Stimulated activated CD4-positive, alpha-beta T cell treated with anti-CD3 and anti-CD28 coated beads, TNF-alpha, amount 100 ng/mL, for 48 hours (primary cell): ENCODE data around the gene WNT10A.

Source experiments
- DNase-seq, 3 donors: peaks; one replicate each; pipeline ENCODE4 v3.0.0-alpha.2; 2020; ENCODE audit warnings: low read depth in 3 of 3

WNT10A gene

DNA sequence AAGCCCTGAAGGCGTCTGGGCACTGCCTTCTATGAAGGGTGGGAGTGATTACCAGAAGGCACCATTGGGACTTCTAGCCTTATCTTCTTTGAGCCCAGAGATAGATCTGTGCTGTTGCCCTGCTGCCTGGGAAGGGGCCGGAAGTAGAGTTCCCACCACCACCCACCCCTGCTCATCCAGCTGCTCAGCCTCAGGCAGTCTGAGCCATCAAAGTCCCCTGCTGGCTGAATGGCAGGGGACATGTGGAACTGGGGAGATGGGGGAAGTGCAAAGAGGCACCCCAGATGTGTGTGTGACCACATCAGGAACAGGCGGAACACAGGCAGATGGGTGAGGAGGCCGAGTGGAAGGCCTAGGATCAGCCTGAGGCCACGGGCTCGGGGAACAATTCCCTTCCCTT is 3.3 kb upstream of the WNT10A start:
- DNase-seq: no peak

DNA sequence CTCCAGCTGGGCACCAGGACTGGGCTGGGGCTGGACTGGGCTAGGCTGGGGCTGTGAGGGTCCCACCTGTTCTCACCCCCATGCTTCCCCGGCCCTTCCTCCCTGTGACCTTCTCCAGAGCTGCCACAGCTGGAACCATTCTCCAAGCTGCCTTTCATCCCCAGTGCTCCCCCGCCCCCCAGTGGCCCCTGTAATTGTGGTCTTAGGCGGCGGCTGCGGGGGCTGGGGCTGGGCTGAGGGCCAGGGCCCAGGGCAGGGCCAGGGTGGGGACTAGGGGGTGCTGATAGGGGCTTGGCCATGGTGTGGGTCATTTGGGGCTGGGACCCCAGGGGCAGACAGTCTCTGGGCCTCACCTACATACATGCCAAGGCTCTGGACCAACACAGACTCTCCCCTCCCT is 2.8 kb upstream of the WNT10A start:
- DNase-seq: no peak

DNA sequence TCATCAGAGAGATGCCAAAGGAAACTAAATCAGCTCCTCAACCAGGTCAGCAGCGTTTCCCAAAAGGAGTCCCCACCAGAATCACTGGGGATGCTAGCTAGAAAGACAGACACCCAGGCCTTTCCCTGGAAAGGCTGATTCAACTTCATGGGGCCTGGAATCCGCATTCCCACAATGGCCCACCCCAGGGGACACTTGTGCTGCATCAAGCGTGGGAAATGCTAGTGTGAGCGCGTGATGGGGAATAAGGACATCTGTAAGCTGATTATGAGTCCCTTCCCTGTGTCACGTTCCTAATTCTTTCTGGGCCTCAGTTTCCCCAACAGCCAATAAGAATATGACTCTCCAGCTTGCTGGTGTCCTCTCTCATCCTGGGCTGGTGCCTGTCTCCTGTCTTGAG is 2.2 kb upstream of the WNT10A start:
- DNase-seq: no peak

DNA sequence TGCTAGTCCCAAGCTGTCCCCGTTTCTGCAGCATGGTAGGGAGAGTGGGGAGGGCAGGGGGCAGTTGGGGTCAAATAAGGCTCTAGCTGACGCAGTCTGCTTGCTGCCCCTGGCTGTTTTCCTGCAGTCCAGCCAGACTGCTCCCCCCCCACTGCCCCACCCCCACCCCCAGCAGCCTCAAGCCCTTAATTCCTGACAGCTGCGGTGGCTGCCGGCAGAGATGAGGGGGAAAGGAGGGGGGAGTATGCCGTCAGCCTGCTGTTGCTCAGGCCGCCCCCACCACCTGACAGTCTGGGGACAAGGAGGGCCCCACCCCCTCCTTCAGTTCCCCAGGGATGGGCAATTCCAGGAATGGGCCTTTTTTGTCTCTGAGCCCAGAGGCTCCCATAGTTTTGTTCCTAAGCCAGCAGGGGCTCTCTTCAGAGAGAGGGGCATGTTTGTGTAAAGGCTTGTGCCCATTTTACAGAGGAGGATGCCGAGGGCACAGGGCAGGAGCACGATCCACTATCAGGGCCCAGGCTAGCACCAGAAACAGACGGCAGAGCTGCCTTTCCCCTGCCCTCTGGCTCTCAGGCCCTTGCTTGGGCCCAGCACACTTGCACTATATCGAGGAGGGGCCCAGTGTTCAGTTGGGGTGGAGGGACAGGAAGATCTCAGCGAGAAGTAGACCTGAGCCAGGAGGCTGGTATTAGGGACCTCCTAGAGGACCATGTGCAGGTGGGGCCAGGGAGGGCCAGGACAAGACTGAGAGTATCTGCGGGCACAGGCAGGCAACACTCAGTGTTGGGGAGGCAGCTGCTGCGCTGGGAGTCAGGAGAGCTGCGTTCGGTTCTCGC is 1.5 kb upstream of the WNT10A start:
- no peak for DNase-seq

DNA sequence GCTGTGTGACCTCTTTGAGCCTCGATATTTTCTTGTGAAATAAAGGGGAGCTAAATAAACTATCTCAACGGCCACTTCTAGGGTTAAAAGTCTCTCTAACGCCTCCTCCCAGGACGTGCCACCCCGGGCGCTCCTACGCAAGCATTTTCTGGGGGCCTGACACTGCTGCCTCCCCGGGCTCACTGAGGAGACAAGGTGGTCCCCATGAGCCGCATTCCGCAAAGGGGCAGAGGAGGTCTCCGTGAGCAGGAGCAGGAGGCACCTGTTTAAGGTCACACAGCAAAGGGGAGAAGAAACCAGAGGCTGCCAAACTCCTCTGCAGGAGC is 913 bp upstream of the WNT10A start:
- DNase-seq: no peak

DNA sequence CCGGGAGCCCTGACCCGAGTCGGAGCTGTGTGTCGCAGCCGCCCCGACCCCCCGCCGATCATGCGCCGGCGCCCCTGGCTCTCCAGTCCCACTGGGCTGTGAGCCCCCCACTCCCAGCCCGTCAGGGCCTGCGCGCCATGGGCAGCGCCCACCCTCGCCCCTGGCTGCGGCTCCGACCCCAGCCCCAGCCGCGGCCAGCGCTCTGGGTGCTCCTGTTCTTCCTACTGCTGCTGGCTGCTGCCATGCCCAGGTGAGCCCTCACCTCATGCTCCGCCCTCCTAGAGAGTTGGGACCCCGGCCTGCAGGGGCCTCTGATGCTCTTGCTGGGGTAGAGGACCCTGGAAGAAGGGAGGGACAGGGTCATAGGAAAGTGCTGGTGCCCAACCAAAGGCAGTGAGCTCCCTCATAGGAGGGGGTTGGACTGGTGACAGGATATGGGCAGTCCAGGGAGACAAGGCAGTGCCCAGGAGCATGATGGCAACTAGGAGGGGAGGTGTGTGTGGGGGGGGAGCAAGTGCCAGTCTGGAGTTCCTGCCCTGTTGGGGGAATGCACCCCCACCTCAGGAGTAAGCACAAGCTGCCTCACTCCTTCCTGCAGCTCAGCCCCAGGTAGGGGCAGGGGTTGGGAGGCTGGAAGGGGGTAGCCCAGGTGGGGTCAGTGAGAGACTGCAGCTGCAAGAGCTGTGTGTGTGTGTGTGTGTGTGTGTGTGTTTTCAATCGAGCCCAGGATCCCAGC is 375 bp downstream of the WNT10A start:
- no peak for DNase-seq

DNA sequence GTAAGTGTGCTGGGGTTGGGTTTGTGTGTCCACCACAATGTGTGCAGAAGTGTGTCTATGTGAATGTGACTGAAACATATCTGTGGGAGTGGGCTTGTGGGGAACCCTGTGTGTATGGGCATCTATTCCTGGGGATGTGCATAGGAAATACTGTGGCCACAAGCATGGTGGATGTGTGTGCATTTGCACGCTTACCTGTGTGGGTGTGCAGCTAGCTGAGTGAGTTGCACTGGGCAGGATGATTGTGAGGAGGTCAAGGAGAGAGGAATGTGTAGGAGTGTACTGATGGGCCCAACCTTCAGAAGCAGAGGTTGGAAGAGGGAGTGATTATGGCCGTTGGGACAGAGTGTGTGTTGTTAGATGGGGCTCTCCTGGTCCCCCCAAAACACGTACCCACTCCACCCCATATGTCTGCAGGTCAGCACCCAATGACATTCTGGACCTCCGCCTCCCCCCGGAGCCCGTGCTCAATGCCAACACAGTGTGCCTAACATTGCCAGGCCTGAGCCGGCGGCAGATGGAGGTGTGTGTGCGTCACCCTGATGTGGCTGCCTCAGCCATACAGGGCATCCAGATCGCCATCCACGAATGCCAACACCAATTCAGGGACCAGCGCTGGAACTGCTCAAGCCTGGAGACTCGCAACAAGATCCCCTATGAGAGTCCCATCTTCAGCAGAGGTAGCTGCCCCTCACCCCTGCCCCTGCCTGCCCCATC is 1.2 kb downstream of the WNT10A start:
- no peak for DNase-seq

DNA sequence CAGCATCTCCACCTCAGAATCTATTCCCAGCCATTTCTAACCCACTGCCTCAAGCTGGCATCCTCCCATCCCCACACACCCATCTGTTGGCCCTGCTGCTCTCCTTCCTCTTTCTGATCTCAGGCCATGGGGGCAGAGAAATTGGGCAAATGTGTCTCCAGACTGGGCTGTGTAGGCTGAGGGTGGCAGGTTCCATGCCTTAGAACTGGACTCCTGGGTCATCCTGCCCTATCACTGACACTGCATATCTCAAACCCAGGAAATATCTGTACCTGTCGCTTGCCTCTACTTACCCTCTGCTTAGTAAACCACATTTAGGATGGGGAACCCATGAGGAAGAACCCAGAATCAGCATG is 1.8 kb downstream of the WNT10A start:
- no peak for DNase-seq

DNA sequence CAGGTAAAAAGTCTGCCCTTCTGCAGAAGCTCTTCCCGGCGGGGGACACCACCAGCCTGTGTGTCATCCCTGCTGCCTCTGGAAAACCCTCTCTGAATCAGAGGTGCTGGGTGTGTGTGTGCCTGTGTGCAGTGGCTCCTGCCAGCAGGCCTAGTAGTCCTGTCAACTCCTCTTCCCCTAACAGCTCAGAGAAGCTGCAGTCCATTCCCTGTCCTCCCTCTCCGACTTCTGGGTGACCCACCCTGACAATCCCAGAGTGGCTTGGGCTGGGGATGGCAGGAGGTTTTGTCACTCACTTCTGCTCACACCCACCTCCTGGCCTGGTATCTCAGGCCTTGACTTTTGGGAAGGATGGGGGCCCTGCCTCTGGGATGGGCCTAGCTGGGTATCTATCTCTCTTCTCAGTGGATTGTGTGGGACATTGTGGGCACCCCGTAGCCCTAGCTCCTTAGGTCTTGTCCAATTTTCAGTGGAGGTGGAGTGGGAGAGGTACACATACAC is 2.3 kb downstream of the WNT10A start:
- no peak for DNase-seq

DNA sequence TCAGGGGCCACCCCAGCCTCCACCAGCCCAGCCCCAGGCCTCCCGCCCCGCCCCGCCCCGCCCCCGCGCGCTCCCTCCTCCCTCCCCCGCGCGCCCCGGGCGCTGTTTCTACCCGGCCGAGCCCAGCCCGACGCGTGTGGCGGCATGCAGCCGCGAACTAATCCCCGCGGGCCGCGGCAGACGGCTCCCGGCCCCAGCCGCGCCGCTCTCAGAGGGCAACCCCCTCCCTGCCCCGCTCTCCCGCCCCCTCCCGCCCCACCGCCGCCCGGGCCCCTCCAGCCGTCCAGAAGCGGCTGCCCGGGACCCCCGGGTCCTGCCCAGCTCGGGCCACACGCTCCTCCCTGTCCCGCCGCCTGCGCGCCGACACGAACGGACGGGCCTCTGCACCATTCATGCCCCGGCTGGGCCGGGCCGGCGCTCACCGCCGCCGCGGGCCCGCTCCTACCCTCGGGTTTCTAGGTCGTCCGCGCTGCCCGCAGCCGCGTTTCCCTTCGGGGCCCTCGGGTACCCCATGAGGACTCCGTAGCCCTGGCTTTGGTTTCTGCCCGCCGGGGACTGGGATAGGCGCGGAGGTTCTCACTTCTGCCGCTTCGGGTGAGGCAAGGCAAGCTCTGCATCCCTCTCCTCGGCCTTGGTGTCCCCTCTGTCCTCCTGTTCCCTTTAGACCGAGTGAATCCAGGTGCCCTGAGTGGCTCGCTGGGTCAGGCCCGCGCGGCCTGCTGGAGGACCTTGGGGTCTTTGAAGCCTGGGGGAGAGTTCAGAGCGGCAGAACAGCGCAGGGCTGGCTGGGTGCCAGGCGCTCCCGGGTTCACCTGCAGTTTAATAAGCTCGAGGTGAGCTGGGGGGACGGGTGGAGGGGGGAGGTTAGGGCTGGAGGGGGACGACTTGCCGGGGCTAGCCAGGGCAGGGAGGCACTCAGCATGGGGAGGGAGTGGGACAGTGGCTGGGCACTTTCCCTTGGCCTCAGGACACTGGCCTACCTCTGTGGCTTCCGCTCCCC is 3.1 kb downstream of the WNT10A start:
- no peak for DNase-seq

DNA sequence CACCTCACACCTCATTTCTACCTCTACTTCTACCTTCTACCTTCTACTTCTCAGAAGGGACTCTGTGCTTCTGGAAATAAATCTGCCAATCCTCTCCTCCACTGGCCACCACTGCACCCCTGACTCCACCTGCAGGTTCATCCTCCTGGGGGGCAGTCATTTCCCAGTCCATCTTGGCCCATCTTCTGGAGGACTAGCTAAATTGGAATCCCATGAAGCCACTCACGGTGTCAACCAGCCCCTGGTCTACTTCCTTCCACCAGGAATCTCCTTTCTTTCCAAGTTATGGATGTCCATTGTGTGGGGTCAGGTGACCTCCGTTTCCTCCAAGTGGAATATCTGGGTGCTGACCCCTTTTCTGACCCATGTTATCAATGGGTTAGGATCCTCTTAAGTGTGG is 3.9 kb downstream of the WNT10A start:
- no peak for DNase-seq

DNA sequence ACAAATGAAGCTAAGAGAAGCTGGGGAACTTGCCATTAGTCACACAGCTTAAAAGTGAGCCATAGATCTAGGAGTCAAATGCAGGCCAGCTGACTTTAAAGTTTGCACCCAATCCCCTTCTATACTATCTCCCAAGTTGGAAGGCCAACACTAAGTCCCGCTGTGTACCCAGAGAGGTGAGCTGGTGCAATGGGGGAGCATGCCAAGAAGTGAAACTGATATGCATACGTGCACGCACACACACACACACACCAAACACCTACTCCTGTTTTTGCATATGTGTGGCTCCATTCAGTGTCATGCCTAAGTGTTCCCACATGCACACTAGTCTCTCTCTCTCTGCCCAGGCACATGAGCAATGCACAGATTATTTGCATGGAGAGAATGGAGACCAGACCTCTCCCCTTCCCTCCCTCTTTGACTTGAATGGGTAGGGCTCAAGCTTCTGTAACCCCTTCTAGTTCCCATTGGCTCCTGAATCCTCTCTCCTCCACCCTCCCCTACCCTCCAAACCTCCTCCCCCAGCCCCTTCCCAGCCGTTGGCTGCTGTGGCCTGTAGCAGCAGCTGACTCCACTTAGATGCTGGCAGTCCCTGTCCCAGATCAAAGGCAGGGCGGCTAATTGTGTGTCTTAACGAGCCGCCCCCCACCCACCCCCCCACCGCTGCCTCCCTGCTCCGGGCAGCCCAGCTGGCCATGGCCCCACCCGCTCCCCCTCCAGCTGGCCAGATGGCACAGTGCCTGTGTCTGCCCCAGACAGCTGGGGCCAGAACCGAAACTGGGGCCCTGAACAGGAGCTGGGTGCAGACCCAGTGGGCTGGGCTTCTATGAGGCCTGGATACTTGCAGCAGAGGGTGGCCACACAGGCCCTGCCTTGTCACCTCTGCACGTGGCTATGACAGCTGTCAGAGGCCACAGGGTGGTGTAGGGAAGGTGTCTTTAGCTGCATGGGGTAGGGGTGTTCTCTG is 5.6 kb downstream of the WNT10A start:
- DNase-seq: no peak

DNA sequence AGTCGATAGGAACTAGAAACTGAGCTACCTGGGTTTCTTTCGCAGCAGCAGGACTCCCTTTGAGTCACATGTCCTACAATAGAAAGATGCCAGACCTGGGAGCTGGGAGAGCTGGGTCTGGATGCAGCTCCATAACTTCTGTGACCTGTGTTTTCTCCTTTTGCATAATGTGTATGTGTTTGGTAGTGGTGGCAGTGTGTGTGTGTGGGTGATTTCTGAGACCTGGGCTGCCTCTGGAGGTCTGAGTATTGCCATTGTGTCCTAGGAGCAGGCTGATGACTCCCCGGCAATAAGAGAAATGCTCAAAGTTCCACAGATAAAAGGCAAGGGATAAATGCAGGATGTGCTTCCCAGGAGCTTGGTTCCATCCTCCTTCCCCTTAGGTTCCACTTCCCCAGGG is 6.4 kb downstream of the WNT10A start:
- no peak for DNase-seq

DNA sequence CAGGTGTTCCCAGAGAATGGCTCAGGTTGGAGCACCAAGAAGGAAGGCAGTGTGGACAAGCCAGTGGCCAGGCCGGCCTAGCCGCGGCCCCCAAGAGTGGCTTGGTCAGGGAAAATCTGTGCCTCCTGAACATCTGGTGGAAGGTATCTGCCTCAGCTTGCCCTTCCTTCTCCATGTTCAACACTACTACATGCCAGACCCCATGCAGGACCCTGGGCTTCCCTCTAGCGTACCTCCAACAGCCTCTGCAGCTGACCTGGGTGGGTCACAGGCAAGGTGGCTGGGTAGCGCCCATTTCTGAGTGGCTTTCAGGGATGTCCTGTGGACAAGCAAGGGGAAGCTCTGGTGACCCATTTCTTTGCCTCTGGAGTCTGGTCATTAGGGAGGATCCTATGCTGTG is 7.7 kb downstream of the WNT10A start:
- no peak for DNase-seq

DNA sequence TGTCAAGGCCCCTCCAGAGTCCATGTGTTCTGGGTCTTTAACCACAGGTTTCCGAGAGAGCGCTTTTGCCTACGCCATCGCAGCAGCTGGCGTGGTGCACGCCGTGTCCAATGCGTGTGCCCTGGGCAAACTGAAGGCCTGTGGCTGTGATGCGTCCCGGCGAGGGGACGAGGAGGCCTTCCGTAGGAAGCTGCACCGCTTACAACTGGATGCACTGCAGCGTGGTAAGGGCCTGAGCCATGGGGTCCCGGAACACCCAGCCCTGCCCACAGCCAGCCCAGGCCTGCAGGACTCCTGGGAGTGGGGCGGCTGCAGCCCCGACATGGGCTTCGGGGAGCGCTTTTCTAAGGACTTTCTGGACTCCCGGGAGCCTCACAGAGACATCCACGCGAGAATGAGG is 9.3 kb downstream of the WNT10A start:
- DNase-seq: no peak

DNA sequence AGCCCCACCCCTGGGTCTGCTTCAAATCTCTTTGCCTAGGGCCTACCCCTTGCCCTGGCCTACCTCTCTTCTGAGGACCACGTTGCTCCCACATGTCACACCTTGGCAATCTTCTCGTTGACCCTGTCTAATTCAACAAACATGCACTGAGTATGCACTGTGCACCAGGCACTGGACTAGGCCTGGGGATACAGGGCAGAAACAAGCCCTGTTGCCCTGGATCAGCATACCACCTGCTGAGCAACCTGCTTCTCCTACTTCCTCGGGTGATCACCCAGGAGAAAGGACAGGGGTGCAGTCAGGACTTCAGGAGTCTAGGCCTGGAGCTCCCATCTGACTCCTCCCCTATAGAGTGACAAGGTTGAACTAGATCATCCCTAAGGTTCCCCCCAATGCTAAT is 9.7 kb downstream of the WNT10A start:
- no peak for DNase-seq

DNA sequence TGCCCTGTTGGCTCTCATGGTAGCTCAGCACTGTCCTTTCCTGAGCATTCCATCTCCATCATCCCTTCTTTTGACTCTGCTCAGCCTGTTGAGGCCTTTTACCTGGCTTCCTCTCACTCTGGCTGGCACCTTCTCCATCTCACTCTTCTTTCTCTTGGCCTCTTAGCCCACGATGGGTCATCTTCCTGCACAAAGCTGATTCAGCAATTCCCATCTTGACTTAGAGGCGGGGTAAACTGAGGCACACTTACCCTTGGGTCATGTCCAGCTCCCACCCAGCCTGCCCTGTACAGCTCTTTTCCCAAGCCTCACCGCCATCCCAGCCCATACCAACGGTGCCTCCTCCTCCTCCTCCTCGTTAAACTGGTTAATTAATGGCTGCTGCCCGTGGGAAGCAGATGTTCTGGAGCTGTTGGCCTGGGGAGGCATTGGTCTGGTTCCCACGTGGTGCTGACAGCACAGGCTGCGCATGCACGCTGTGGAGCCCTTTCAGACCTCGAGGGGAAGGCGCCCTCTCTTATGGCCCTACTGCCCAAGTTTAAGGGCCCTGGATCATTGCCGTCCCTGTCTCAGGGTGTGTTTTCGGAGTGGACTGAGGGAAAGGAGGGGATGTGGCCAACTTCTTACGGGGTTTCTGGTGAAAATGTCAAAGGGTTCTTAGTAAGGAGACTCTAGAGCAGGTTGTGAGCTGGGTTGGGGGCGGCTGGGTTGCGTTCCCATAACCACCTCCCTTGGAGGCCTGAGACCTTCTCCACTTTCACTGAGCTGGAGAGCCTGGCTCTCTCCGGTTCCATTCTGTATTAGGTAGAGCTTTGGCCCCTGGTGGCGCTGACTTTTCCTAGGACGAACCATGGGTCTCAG is 10.9 kb downstream of the WNT10A start:
- DNase-seq: no peak

DNA sequence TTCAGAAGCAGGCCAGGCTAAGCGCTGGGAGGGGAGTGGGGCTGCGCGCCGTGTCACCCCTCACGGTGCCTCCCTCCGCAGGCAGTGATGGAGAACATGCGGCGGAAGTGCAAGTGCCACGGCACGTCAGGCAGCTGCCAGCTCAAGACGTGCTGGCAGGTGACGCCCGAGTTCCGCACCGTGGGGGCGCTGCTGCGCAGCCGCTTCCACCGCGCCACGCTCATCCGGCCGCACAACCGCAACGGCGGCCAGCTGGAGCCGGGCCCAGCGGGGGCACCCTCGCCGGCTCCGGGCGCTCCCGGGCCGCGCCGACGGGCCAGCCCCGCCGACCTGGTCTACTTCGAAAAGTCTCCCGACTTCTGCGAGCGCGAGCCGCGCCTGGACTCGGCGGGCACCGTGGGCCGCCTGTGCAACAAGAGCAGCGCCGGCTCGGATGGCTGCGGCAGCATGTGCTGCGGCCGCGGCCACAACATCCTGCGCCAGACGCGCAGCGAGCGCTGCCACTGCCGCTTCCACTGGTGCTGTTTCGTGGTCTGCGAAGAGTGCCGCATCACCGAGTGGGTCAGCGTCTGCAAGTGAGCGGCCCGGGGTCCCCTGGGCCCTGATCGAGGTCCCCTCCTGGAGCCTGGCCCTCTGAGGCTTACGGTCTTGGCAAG is 12.2 kb downstream of the WNT10A start:
- DNase-seq: peak; percentile 63 to 75 (median 66)
